Activated CD4-positive, alpha-beta T cell treated with anti-CD3 and anti-CD28 coated beads for 48 hours (primary cell): ENCODE measurements around the gene IL22.
A peak's percentile ranks its signal among the peaks of the same experiment; 100 is the strongest.
"Not testable (repeated sequence)": the region's sequence is repeated elsewhere in the genome, so short reads cannot be mapped to it uniquely, and the experiment has no call there.

Experiments
- DNase-seq: peaks from one replicate; pipeline ENCODE4 v3.0.0-alpha.2; 2020

The IL22 gene

DNA sequence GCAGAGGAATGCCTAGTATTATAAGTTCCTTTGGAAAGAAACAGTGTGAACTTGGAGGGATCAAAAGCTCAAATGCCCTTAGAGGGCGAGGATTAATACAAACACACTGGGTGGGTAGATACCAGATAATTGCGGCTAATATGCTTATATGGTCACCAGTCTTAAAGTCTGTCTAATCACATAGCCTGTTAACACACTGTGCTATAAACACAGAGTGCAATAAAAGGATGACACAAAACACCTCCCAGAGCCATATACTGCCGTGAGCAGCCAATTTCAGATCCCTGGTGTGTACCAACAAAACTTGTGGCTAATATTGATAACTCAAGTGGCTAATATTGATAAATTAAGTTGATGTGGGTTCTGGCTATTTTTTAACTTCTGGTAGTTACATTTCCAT is 26.0 kb downstream of the IL22 start:
- no peak for DNase-seq

DNA sequence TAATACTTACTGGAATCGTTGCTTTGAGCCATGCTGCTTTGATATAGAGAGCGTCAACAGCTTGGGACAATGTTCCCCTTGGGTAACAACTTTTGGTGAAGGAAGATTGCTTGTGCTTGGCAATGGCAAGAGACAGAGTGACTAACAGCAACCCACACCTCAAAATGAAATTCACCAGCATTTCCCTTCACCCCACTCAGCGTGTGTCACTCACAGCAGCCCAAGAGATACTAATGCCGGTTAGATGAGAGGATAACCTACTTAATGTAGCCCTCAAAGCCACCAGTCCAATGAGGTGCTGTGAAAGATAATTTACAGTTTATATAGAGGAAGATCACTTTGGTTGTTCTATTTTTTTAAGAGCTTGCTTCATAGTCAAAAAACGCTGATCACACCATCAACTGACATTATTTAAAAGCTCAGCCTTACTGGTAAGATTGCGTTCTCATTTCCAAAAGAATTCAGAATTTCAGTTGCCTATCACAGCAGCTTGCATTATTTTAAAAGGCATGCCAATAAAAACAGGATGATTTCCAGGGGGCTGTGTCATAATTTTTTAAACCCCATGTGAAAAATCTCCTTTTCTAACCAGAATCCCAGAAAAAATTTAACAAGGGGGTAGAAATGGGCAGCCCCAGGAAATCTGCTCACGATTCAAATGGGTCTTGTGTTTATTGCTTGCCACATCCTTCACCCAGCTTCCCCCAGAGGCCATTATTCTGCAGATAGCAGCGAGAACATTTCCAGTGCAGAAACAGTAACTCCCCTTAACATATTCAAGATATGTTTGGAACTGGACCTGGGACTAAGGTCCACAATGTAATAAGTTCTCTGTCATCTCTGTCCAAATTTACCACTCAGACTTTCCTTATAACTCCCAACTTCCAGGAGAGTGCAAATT is 27.6 kb downstream of the IL22 start, which contains the start of gene IL26:
TSS of gene IL26 (minus strand) at position 235 of the 901 bp plus-strand sequence. CDS start at position 181, 54 bp downstream.
- DNase-seq = no peak

DNA sequence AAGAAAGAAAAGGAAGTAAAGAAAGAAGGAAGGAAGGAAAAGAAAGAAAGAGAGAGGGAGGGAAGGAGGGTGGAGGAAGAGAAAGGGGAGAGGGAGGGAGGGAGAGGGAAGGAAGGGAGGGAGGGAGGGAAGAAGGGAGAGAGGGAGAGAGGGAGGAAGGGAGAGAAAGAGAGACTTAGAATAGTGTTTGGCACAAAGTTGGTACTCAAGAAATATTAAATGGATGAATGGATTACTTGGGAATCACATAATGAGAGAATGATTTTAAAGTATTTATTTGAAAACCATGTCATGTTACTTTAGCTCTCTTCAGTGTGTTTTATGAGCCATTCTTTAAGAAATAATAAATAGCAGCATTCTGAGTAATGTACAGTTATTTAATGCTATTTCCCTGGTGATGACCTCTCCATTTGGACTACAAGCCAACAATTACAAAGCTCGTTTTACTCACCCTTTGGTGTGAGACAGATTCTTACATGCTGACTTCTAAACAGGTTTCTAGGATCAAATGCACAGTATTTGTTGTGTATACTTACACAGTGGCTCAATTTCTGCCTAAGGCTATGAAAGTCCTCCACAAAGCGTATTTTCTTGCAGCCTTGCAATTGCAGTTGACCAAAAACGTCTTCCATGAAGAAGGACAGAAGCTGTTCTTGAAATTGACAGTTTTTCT is 28.7 kb downstream of the IL22 start:
- no peak for DNase-seq

DNA sequence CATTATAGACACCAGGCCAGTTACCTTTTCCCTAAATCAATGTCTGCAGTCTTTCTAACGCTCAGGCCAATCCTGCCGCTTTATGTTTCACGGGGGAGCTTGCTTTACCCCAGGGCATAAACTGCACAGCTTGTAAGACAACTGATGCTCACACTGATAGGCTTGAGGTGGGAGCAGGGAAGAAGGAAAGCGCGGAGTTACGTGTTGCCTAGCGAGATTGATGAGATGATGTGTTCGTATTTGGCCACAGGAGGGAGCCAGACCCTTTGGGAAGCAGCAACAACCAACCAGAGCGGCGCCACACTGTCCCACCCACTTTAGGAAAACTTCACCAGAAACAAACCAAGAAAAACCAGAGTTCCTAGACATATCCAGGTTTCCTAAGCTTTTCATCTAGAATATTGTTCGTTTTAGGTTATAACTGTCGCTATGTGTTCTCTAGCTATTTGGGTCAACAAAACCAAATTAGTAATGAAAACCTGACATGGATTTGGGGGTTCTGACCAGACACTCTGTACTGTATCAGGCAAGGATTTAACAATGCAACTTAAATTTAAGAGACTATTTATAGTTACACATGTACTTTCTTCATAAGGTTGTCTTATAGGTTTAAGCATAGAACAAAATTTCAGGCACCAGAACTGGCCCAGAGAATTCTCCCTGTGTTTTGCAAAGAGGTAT is 30.2 kb downstream of the IL22 start:
- DNase-seq = peak; percentile 79

DNA sequence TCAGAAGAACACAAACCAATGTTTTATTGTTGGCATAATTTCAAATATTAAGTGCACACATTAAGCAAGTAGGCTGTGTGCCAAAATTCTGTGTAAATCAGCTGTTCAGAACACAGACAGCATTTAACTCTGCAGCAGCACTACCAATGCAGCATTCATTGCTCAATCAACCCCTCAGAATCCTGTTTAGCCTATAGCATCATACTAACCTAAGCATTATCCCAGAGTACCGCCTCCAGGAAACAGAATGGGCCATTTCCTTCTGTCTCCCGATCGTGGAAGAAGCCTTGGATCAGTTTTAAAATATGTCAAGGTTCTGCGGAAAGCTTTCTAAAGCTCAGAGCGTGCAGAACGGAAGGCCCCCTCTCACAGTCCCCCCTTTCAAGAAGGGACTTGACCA is 31.1 kb downstream of the IL22 start:
- DNase-seq = no peak

DNA sequence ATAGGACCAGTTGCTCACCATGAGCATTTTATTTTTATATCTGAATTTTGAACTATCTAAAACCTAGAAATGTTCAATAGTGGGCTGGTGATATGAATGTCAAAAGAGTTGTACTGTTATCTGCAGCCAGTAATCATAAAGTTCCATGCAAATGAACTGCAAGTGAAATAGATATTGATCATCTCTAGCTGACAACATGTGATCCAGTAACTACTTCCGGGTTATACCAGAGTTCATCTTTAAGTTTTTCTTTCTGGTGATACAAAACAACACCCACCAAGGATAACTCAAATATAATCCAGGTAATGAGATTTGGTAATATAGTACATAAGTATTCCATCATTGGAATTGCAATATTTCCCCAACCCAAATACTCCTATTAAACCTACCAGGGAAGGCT is 31.9 kb downstream of the IL22 start:
- no peak for DNase-seq

DNA sequence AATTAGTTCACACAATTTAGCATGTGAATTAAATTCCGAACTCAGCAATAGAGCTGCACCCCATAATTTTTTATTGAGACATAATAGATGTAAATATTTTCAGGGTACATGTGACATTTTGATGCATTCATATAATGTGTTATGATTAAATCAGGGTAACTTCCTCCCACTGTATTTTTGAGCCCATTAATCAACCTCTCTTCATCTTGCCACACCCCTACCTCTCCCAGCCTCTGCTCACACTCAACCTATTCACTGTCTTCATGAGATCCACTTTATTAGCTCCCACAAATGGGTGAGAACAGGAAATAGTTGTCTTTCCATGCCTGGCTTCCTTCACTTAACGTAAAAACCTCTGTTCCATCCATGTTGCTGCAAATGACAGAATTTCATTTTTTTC is 42.5 kb downstream of the IL22 start:
- no peak for DNase-seq

DNA sequence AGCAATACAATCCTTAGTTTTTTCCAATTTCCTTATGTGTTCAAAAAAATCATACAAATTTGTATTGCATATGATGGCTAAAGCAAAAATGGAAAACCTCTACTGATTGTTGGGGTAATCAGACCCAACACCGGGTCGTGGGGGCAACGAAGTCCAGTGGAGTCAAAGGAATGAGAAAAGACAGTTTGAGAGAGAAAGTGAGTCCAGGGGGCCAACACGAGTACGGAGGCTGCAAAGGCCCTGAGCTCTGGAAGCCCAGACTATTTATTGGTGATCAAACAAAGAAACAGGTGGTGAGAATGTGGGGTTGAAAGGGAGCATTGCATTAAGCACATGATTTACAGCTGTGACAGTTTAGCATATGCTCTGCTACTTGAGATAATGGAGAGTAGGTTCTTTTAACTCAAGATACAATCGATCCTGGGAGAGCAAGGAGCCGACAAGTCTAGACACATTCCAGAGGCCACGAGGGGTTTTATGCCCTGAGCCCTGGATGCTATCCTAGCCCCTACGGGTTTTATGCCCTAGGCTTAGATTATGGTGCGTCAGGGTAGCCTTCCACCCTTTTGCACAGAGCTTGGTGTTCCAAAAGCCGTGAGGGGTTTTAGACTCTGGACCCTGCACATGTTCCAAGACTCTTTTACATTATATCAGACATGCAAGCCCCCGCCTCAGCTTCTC is 44.2 kb downstream of the IL22 start:
- DNase-seq = not testable (repeated sequence)

DNA sequence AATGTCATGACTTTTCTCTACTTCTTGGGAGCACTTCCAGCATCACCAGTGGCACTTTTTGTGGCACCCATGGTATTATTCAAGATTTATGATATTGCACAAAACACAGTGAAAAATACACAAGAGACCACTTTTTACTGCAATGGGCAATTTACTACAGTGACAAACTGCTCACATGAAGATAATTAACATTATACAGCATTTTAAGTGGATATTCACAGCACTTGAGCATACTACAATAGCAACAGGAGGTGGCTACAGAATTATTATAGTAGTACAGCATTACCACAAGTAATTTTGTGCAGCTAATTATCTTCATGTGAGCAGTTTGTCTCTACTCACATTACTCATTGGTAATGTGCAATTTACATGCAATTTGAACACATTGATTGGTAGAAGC is 46.1 kb downstream of the IL22 start:
- no peak for DNase-seq

DNA sequence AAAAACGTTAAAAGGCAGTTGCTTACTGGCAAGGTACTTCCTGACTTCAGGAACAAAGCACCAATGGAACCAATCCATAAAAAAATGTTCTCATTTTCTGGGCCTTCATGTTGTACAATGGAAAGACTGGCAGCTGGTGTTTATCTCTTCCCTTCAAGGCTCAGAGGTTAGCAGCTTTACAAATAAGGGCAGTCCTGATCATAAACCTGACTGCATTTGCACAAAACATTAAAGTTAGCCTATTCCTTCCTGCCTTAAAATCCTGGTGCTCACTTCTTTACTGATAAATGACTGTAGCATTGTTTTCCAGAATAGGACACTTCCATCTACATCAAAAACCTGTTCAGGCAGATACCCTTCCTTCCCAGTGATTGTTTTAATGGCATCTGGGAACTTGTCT is 47.0 kb downstream of the IL22 start:
- DNase-seq = no peak

DNA sequence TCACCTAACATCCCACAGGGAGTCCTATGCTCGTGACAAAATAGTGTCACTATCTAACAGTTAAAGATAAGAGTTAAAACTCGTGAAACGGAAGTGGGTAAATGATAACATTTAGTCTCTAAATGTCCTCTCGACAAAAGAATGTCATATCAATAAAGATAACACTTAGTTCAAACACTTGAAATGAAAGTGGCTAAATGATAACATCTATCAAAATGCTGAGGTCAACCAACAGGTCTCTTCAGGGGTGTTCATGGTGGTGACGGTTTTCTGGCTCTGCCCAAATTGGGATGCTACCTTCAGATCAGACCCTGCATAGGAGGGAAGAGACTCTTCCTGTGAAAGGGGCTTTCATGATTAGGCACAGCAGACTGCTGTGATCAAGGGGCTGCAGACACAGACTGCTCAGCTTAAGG is 49.9 kb downstream of the IL22 start:
- DNase-seq = no peak

DNA sequence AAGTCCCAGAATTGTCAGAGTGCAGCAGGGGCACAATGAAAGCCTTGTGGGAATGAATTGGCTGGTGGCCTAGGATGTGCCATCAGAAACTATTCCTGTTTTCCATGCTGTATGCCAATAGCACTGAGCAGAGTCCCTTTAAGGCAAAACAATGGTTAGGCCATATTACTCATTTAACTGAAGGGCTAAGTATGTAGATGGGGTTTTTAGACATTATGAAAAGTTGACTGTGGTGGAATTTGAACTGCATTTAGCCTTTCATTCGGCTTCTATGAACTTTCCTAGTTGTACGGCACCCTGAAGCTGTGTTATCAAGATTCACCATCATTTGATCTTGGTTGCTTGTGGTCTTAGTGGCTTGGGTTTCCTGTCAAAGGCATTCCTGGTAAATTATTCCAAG is 52.5 kb downstream of the IL22 start:
- no peak for DNase-seq

DNA sequence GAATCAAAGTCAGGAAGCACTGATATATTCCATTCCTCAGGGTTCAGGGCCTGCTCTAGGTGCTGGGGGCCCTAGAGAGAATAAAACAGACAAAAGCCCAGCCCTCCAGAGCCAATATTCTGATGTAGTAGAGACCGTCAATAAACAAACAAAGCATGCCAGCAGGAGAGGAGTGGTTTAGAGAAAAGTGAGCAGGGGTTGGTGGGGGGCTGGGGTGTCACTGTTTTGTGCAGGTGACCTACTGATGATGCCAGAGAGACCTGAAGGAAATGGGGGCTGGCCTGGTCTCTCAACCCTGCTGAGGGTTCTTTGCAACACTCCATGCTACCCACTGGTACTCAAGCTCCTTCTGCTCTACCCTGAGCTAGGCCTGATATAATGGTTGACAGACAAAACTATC is 54.3 kb downstream of the IL22 start:
- no peak for DNase-seq

DNA sequence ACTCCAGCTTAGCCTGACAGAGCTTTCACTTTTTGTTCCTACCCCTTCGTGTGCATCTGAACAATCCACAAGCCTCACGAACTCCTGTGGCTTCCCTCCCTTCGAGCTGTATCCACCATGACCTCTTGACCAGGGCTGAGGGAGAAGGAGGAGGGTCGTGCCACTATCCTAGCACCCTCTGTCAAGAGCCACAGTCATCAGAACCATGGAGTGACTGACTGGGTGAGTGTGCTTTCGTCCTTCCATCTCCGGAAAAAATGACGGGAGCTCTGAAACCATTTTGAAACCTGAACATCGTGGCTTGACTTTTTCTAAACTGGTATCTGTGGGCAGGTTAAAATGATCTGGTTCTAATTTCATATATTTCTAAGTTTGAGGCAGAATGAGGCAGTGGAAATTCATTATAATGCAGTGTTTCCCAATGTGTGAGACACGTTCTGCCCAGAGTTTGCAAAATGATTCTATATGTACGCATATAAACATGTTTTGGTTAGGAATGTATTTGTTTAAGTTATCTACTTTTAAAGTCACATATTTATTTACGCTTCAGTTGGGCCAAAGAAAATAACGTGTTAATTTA is 54.8 kb downstream of the IL22 start:
- peak; percentile 24 for DNase-seq
